Measurements from ENCODE around the gene LST1. TPM values are rescaled to one million over a fixed set of nuclear protein-coding genes. Genes with fewer than 3 reads are reported as not detected.

Gene LST1
- total and polyA plus RNA-seq, 4 donors, result 10.4 to 24.6 (median 13.4) TPM

GRCh38 chr6:31619805-31620585 lies 33.9 kb downstream of the LST1 start:
- under 1% methylated on average over 50 of the region's 50 CpGs for WGBS
- Histone ChIP-seq H3K9me3 (ENCODE audit: control insufficient read depth in 4 of 4, low read length in 3 of 4) (no peaks in the 10 kb centered on the region), H3K36me3 (ENCODE audit: control insufficient read depth in 4 of 4, insufficient read depth in 3 of 4, low read depth in 1 of 4, low read length in 3 of 4) (peaks cover under 1 to 16% (median 12%) of the 10 kb centered on the region in 4 donors), H3K27me3 (ENCODE audit: control insufficient read depth in 4 of 4, insufficient read depth in 4 of 4, low read length in 3 of 4) (no peaks in the 10 kb centered on the region), H3K4me3 (ENCODE audit: low read depth in 1 of 3, low read length in 3 of 3) (peak overlapping the region; percentile 59 to 76 (median 71)), H3K4me1 (ENCODE audit: control insufficient read depth in 4 of 4, insufficient read depth in 4 of 4, low read length in 3 of 4) (peaks cover 7 to 19% (median 10%) of the 10 kb centered on the region in 4 donors), H3K27ac (ENCODE audit: low read depth in 1 of 2, low read length in 2 of 2) (peak overlapping the region; percentile 93 to 96), H3K9ac (ENCODE audit: low read depth in 1 of 2, low read length in 2 of 2) (peak overlapping the region; percentile 0 to 42)
- TF ChIP-seq FOXA2 (IDR thresholded peaks at IDR 0.05) (no peak), RXRA (IDR thresholded peaks at IDR 0.05) (peak; percentile 34 to 42), HNF4G (IDR thresholded peaks at IDR 0.05) (no peak), RAD21 (IDR thresholded peaks at IDR 0.05) (no peak), YY1 (IDR thresholded peaks at IDR 0.05) (peak; percentile 90), NR2F2 (IDR thresholded peaks at IDR 0.05) (peak; percentile 43), REST (IDR thresholded peaks at IDR 0.05) (peak; percentile 86), EGR1 (IDR thresholded peaks at IDR 0.05; ENCODE audit: low read depth in 2 of 2) (peak; percentile 98 to 99), FOXA1 (IDR thresholded peaks at IDR 0.05) (no peak), SP1 (IDR thresholded peaks at IDR 0.05) (peak; percentile 93), HNF4A (conservative IDR thresholded peaks at IDR 0.05) (peak; percentile 1 to 26), JUND (IDR thresholded peaks at IDR 0.05) (peak in 1 of 2 donors; percentile 55), GABPA (IDR thresholded peaks at IDR 0.05 in 1 of 2, conservative IDR thresholded peaks at IDR 0.05 in 1 of 2) (peak; percentile 14 to 69), TAF1 (conservative IDR thresholded peaks at IDR 0.05) (peak; percentile 65)
- TF ChIP-seq, protein P1, sequence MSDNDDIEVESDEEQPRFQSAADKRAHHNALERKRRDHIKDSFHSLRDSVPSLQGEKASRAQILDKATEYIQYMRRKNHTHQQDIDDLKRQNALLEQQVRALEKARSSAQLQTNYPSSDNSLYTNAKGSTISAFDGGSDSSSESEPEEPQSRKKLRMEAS (IDR thresholded peaks at IDR 0.05), result peak; percentile 85
- TF ChIP-seq, protein P2, sequence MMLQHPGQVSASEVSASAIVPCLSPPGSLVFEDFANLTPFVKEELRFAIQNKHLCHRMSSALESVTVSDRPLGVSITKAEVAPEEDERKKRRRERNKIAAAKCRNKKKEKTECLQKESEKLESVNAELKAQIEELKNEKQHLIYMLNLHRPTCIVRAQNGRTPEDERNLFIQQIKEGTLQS (IDR thresholded peaks at IDR 0.05), result peak; percentile 22
- TF ChIP-seq, protein P3, sequence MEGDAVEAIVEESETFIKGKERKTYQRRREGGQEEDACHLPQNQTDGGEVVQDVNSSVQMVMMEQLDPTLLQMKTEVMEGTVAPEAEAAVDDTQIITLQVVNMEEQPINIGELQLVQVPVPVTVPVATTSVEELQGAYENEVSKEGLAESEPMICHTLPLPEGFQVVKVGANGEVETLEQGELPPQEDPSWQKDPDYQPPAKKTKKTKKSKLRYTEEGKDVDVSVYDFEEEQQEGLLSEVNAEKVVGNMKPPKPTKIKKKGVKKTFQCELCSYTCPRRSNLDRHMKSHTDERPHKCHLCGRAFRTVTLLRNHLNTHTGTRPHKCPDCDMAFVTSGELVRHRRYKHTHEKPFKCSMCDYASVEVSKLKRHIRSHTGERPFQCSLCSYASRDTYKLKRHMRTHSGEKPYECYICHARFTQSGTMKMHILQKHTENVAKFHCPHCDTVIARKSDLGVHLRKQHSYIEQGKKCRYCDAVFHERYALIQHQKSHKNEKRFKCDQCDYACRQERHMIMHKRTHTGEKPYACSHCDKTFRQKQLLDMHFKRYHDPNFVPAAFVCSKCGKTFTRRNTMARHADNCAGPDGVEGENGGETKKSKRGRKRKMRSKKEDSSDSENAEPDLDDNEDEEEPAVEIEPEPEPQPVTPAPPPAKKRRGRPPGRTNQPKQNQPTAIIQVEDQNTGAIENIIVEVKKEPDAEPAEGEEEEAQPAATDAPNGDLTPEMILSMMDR (IDR thresholded peaks at IDR 0.05; ENCODE audit: low read depth, low read length, missing input control), result no peak
- TF ChIP-seq, protein P4, sequence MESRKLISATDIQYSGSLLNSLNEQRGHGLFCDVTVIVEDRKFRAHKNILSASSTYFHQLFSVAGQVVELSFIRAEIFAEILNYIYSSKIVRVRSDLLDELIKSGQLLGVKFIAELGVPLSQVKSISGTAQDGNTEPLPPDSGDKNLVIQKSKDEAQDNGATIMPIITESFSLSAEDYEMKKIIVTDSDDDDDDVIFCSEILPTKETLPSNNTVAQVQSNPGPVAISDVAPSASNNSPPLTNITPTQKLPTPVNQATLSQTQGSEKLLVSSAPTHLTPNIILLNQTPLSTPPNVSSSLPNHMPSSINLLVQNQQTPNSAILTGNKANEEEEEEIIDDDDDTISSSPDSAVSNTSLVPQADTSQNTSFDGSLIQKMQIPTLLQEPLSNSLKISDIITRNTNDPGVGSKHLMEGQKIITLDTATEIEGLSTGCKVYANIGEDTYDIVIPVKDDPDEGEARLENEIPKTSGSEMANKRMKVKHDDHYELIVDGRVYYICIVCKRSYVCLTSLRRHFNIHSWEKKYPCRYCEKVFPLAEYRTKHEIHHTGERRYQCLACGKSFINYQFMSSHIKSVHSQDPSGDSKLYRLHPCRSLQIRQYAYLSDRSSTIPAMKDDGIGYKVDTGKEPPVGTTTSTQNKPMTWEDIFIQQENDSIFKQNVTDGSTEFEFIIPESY (IDR thresholded peaks at IDR 0.05), result peak; percentile 90
- DNase-seq (ENCODE audit: low spot score), result peak; percentile 95
